ENCODE results near the gene ETNK2. TPM values are rescaled to one million over a fixed set of nuclear protein-coding genes. Genes with fewer than 3 reads are reported as not detected.
A peak's percentile ranks its signal among the peaks of the same experiment; 100 is the strongest.
"Not testable (repeated sequence)": the region's sequence is repeated elsewhere in the genome, so short reads cannot be mapped to it uniquely, and the experiment has no call there.

The ETNK2 gene
- total and polyA plus RNA-seq, 7 donors = 0.46 to 10.5 (median 6.6) TPM

GRCh38 chr1:204103431-204103741 is 48.5 kb downstream of the ETNK2 start:
- WGBS, 2 donors = 74 to 78% methylated on average over 2 of the region's 2 CpGs
- Histone ChIP-seq H3K27me3 (no peaks in the 10 kb centered on the region), H3K4me3 (no peak overlapping the region), H3K4me1 (peaks cover 0 to 60% (median 47%) of the 10 kb centered on the region in 4 donors), H3K27ac (peak overlapping the region in 2 of 4 donors; percentile 44 to 64), H3K9me3 (no peaks in the 10 kb centered on the region), H3K36me3 (no peaks in the 10 kb centered on the region)
- no peak for DNase-seq
- intact Hi-C loops (cut with DNase I) = no loop called here
- TF ChIP-seq POLR2A (IDR thresholded peaks at IDR 0.05) (no peak), CTCF (IDR thresholded peaks at IDR 0.05) (no peak), EP300 (IDR thresholded peaks at IDR 0.05) (no peak), POLR2AphosphoS5 (IDR thresholded peaks at IDR 0.05) (no peak)

GRCh38 chr1:204102739-204103430 is 49.0 kb downstream of the ETNK2 start:
- Histone ChIP-seq H3K4me3 (no peak overlapping the region), H3K9me3 (no peaks in the 10 kb centered on the region), H3K27me3 (no peaks in the 10 kb centered on the region), H3K36me3 (no peaks in the 10 kb centered on the region), H3K4me1 (peaks cover 0 to 55% (median 43%) of the 10 kb centered on the region in 4 donors), H3K27ac (peak overlapping the region in 2 of 4 donors; percentile 36 to 64)
- intact Hi-C loops (cut with DNase I) = no loop called here
- WGBS, 2 donors = 56 to 59% methylated on average over 3 of the region's 3 CpGs
- no peak for TF ChIP-seq POLR2AphosphoS5 (IDR thresholded peaks at IDR 0.05)
- no peak for DNase-seq

- no peak for TF ChIP-seq CTCF (IDR thresholded peaks at IDR 0.05)
- TF ChIP-seq POLR2A (IDR thresholded peaks at IDR 0.05) = no peak
- no peak for TF ChIP-seq EP300 (IDR thresholded peaks at IDR 0.05)
- TF ChIP-seq POLR2AphosphoS5 (IDR thresholded peaks at IDR 0.05) = no peak
- Histone ChIP-seq H3K9me3 (no peaks in the 10 kb centered on the region), H3K4me1 (peaks cover 0 to 49% (median 36%) of the 10 kb centered on the region in 4 donors), H3K36me3 (no peaks in the 10 kb centered on the region), H3K27ac (peak overlapping the region in 3 of 4 donors; percentile 8 to 64 (median 36)), H3K27me3 (no peaks in the 10 kb centered on the region), H3K4me3 (no peak overlapping the region)
- 58 to 81% methylated on average over 13 of the region's 13 CpGs for WGBS, 2 donors
- DNase-seq = no peak
- intact Hi-C loops (cut with DNase I) = no loop called here
Observed at GRCh38 chr1:204102029-204102611, 49.7 kb downstream of the ETNK2 start.

GRCh38 chr1:204099754-204100153 is 52.1 kb downstream of the ETNK2 start:
- H3K9me3 ChIP-seq; H3K36me3 ChIP-seq; intact Hi-C loops (cut with DNase I); H3K27ac ChIP-seq; H3K27me3 ChIP-seq; DNase-seq; H3K4me3 ChIP-seq: not testable (repeated sequence)
- WGBS, 2 donors = 88 to 89% methylated on average over 2 of the region's 2 CpGs
- peaks cover 0 to 58% (median 44%) of the 10 kb centered on the region in 4 donors for H3K4me1 ChIP-seq

- no peaks in the 10 kb centered on the region for H3K36me3 ChIP-seq
- no peak overlapping the region for H3K4me3 ChIP-seq
- H3K9me3 ChIP-seq = no peaks in the 10 kb centered on the region
- TF ChIP-seq CTCF (IDR thresholded peaks at IDR 0.05) = no peak
- 89 to 95% methylated on average over 4 of the region's 4 CpGs for WGBS, 2 donors
- peaks cover 0 to 58% (median 44%) of the 10 kb centered on the region in 4 donors for H3K4me1 ChIP-seq
- H3K27me3 ChIP-seq = no peaks in the 10 kb centered on the region
- no peak for DNase-seq
- no peak overlapping the region for H3K27ac ChIP-seq
- intact Hi-C loops (cut with DNase I) = no loop called here
Observed at GRCh38 chr1:204098683-204099082, 53.2 kb downstream of the ETNK2 start.

GRCh38 chr1:204096931-204097330 is 54.9 kb downstream of the ETNK2 start:
- Histone ChIP-seq H3K4me1 (peaks cover 0 to 58% (median 43%) of the 10 kb centered on the region in 4 donors), H3K36me3 (no peaks in the 10 kb centered on the region), H3K9me3 (no peaks in the 10 kb centered on the region), H3K27ac (no peak overlapping the region), H3K27me3 (no peaks in the 10 kb centered on the region), H3K4me3 (no peak overlapping the region)
- DNase-seq = no peak
- TF ChIP-seq POLR2AphosphoS5 (IDR thresholded peaks at IDR 0.05) (no peak), POLR2A (IDR thresholded peaks at IDR 0.05) (no peak), CTCF (IDR thresholded peaks at IDR 0.05) (no peak), EP300 (IDR thresholded peaks at IDR 0.05) (no peak)
- intact Hi-C loops (cut with DNase I) = no loop called here
- WGBS, 2 donors = 79 to 81% methylated on average over 3 of the region's 3 CpGs

Measured in sigmoid colon (tissue), 7 donors.